Stimulated activated CD4-positive, alpha-beta T cell treated with anti-CD3 and anti-CD28 coated beads, Interleukin-2, amount 100 ng/mL, for 48 hours (primary cell): ENCODE data around the gene VAV2.

Experiments used
- DNase-seq, 2 donors: peaks; one replicate each; pipeline ENCODE4 v3.0.0-alpha.2; 2020

The VAV2 gene

GRCh38 chr9:133888048-133888808 lies 103.9 kb downstream of the VAV2 start:
- no peak for DNase-seq

GRCh38 chr9:133887540-133888047 lies 104.5 kb downstream of the VAV2 start:
- DNase-seq, result no peak

- DNase-seq, result no peak
Observed at GRCh38 chr9:133886563-133887501, 105.3 kb downstream of the VAV2 start.

DNA sequence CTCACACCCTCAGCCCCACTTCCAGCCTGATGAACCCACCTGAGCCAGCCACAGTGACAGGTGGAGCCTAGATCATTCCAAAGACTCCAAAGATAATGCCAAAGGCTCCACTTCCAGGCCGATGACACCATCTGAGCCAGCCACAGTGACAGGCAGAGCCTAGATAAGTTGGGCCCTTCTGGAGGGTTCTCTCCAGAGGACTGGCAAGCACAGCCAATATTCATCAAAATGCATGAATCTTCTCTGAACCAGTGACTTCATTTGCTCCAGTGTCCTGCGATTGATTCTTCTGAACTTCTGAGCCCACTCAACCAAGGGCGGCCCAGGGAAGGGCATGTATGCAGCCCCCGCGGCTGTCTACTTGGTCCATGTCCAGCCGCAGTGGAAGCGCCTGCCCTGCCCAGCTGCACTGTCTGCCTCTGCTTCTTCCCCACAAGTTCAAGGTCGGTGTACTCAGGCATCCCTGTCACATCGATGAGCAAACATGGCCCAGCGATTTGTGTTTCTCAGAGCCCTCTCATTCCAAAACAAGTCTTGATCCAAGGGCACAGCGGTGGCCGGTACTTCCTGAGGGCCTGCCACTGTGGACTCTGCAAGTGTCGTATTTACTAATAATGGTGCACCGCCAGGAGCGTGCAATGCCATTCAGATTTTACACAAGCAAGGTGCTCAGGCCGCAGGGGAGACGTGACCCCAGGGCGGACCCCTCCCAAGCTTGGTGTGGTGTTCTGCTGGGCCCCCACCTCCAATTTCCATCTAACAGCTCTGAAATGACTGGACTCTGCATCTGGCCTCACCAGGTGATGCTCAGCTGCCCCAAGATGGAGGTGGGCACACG lies 107.0 kb downstream of the VAV2 start:
- no peak for DNase-seq

GRCh38 chr9:133882849-133883755 lies 109.0 kb downstream of the VAV2 start:
- DNase-seq, result no peak

DNA sequence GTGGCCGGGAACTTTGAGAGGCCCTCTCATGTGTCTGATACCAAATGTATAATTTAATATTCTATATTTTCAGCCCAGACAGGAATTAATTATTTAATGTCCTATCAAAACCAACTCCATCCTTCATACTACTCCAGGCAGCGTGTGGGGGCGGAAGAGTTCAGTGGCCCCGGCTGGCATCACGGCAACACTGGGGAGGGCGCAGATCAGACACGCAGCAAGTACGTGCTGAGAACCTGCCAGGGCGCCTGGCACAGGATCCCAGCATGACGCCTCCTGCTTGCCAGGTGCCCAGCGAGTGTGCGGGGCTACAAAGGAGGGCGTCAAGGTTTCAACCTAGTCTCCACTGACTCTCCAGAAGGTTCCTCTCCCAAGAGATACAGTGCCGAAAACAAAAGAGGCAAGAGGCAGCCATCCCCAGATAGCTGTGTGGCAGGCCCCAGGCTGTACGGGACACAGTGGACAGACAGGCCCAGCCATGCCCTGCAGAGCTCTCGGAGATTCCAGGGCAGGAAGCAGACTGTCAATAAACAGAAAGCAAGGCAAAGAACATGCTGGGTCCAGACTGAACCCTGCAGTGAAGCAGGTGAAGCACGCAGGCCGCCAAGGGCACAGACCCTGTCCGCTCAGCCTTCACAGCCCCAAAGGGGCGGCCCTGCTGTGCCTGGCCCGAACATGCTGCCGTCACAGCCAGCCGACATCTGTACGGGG lies 110.3 kb downstream of the VAV2 start:
- no peak for DNase-seq

DNA sequence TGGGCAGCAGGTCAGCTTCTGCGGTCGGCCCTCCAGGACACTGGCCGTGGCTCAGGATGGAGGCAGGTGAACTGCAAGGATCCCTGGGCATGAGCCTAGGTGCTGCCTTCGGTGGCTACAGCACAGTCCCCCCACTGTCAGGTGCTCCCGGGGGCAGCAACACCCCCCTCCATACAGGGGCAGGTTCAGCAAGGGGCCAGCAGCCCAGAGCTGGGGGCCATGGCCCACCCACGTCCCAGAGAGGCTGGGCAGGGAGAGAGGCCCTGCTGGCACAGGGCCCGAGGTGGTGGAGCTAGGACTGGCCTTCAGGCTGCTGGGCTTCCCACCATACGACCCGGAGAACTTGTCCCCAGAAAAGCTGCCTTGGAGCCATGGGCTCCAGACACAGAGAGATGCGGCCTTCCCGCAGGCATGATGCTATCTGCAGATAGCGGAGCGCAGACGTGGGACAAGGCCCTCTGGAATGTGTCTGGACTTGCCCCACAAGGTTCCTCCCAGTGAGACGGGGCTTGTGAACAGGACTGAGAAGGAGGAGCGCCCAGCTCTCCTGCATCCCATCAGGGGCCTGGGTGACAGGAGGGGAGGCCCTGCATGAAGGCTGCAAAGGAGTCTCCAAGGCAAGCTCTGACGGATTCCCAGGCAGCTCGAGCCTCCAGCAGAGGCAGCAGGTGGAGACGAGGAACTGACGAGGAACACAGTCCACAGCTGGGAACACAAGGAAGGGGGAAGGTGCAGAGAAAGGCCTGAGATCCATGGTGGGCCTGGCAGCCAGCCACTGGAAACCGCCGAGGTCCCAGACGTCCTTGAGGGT lies 111.1 kb downstream of the VAV2 start:
- no peak for DNase-seq

DNA sequence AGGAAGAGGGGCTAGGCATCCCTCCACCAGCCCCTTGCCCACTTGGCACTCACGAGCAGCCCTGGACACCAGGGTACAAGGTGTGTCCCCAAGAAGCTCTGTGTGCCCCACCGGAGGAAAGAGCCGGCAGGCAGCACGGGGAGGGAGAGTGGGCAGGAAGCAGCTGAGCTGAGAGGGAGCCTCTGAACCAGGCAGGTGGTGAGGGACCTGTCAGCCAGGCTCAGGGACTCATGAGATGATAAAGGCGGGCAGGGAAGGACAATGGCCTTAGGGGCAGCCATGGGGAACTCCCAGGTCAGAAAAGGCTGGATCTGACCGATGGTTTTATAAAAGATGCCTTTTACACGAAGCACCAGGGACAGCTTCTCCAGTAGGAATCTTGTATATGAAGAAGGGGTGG lies 112.0 kb downstream of the VAV2 start:
- no peak for DNase-seq

GRCh38 chr9:133879615-133880014 lies 112.5 kb downstream of the VAV2 start:
- no peak for DNase-seq

- DNase-seq, result no peak
Observed at GRCh38 chr9:133878402-133878801, 113.7 kb downstream of the VAV2 start.

GRCh38 chr9:133877967-133878366 lies 114.2 kb downstream of the VAV2 start:
- DNase-seq, result no peak

DNA sequence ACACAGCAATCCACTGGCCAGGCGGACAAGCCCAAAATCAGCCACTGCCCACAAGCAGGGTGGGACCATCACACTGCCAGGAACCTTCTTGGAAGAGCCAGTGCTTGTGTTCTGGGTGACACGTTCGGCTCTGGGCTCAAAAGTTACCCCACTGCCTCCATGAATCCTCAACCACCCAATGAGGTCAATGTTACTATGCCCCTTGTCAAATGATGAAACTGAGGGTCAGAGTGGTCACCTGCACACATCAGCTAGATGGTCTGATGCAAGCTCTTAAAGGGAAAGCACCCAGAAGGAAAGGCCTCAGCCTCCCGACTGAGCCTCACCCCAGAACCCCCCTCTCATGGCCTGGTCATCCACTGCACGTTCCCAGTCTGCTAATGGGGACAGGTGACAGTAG lies 114.8 kb downstream of the VAV2 start:
- DNase-seq, result no peak

DNA sequence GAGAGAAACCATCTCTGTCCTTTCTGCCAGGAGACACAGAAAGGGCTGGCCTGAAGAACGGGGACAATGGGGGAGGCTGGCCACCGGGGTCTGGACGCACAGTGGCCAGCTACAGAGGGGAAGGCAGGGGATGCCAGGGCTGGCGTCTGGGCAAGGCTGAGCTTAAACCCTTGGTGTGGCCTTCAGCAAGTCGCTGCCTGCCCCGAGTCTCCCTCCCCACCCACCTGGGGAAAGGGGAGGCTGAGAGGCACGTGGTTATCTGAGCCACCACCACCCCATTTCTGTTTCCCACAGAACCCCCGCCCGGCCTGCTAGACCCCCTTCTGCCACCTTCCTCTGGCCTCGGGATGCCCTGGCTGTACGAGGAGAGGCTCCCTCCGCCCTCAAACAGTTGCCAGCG lies 115.3 kb downstream of the VAV2 start:
- no peak for DNase-seq

GRCh38 chr9:133876144-133876543 lies 116.0 kb downstream of the VAV2 start:
- DNase-seq, result no peak

- DNase-seq, result no peak
Observed at GRCh38 chr9:133875131-133875530, 117.0 kb downstream of the VAV2 start.

DNA sequence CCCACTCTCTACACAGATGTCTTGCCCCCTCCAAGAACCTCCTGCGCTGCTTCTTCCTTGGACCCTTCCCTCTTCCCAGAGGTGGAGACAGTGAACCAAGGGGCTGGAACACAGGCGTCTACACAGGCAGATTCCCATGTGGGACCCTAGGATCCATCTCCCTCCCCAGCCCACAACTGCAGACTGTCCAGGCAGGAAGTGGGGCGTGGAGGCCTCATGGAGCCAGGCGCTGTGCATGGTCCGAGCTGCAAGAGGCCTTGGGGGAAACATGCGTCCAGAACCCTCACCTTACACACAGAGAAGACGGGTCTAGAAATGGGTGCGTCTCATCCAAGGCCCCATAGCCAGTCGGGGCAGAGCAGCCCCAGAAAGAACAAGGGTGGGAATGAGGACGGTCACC lies 117.5 kb downstream of the VAV2 start:
- no peak for DNase-seq

DNA sequence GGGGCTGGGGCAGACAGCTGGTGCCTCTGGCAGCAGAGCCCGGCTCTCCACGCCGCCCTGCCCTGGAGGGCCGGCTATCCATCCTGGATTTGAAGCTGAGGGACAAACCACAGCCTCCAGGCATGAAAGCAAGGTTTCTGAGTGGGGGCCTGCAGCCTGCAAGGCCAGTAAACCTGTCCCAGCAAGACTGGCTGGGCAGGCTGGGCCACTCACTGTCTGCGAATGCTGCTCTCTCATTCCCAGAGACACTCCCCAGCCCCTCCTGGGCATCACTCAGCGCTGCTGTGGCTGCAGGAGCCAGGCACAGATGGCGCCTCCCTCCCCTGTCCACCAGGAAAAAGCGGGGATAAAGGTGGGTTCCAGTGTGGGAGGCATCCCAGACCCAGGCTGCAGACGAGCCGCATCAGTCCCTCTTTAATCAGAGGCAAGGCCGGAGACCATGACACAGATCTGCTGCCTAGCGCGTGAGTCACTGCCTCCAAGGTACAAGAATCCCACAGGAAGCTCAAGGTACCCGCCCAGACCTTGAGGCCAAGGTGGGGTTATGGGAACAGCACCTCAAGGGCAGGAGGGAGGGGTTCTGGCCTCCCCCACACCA lies 118.0 kb downstream of the VAV2 start:
- no peak for DNase-seq

DNA sequence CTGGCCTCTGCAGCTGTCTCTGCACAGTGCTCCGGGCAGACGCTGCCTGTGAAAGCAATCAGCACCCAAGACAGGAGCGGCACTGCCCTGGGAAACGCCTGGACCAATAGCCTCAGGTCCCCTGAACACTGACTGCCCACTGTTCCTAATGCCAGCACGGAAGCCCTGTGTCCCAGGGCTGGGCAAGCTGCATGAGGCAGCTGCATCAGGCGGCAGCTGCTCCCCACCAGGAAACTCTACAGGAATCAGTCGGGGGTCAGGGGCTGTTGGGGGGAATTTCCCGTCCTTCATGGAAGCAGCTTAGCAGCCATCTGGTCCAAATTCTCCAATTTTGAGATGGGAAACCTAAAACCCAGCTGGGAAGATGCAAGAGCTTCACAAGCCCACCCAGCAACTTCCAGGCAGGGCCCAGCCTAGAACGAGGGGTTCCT lies 118.6 kb downstream of the VAV2 start:
- no peak for DNase-seq

GRCh38 chr9:133873009-133873408 lies 119.1 kb downstream of the VAV2 start:
- no peak for DNase-seq
